ENCODE measurements around the gene LRFN2. TPM values are rescaled to one million over a fixed set of nuclear protein-coding genes. Genes with fewer than 3 reads are reported as not detected.

Gene LRFN2
- total and polyA plus RNA-seq, 2 of the 8 experiments (the other 6 are each of a cell fraction or from before 2014, with no cell fraction given): 2.3 TPM

DNA sequence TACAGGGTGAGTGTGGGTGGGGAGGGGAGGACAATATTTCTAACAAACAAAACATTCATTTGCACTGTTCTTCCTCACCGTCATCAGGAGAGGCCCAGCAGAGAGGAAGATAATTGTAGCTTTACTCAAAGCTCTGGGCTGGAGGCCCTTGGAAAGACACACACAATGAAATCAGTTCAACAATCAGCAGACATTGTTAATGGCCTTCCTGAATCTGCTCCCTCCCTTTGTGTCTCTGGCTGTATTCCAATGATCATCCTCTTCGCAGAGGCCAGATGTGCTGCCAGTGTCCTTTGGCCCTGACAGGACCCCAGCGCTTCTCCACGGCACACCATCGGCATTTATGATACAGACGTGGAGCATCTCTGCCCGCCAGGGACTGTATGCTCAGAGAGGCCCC is 44.6 kb upstream of the LRFN2 start:
- Histone ChIP-seq H3K56ac (replicated peaks; ENCODE audit: insufficient read length, low read depth, low read length) (no peak overlapping the region), H3K4me2 (ENCODE audit: insufficient read depth in 1 of 2, low read depth in 2 of 2, low read length in 2 of 2) (no peak overlapping the region), H2BK12ac (ENCODE audit: low read depth, low read length) (no peak overlapping the region), H2AFZ (ENCODE audit: low read length) (no peak overlapping the region), H3K4me1 (replicated peaks in 1 of 4; ENCODE audit: control insufficient read depth in 3 of 4, insufficient read depth in 4 of 4, low read length in 3 of 4) (no peaks in the 10 kb centered on the region), H3K23me2 (ENCODE audit: low read depth, low read length) (peaks cover 2% of the 10 kb centered on the region; the same call in 1 of the 2 replicates), H3K18ac (ENCODE audit: extremely low read depth, low read length) (no peak overlapping the region), H4K5ac (ENCODE audit: insufficient read length, low read depth, low read length) (no peak overlapping the region), H2BK120ac (replicated peaks; ENCODE audit: low read depth, low read length) (no peak overlapping the region), H3K4me3 (ENCODE audit: extremely low read depth in 1 of 4, insufficient read depth in 2 of 4, low read depth in 3 of 4, low read length in 4 of 4) (no peak overlapping the region), H3K9ac (replicated peaks in 1 of 4; ENCODE audit: extremely low read depth in 1 of 4, low read depth in 3 of 4, low read length in 3 of 4) (no peak overlapping the region), H4K8ac (ENCODE audit: extremely low read depth, insufficient read depth, low read length) (no peak overlapping the region), H3K14ac (ENCODE audit: insufficient read length) (no peak overlapping the region), H3K9me3 (ENCODE audit: insufficient read depth in 2 of 2, low read depth in 1 of 2, low read length in 1 of 2) (no peaks in the 10 kb centered on the region), H3K27me3 (replicated peaks in 1 of 4; ENCODE audit: control insufficient read depth in 3 of 4, extremely low read depth in 1 of 4, insufficient read depth in 3 of 4, low read length in 3 of 4) (no peaks in the 10 kb centered on the region), H3K4ac (replicated peaks; ENCODE audit: insufficient read length, low read depth, low read length) (no peak overlapping the region), H4K20me1 (replicated peaks in 1 of 2; ENCODE audit: control insufficient read depth in 1 of 2, insufficient read depth in 2 of 2, low read length in 2 of 2) (no peaks in the 10 kb centered on the region), H4K91ac (replicated peaks; ENCODE audit: insufficient read length, low read length) (no peak overlapping the region), H2BK5ac (ENCODE audit: low read depth, low read length) (no peak overlapping the region), H3K79me2 (ENCODE audit: control insufficient read depth in 1 of 2, insufficient read depth in 2 of 2, low read length in 2 of 2) (no peaks in the 10 kb centered on the region; a peak in 1 of 4 replicates), H2BK20ac (ENCODE audit: low read length) (no peak overlapping the region), H3K23ac (ENCODE audit: insufficient read length) (no peak overlapping the region), H2AK5ac (ENCODE audit: low read depth, low read length) (no peak overlapping the region), H3K79me1 (ENCODE audit: low read depth, low read length) (no peaks in the 10 kb centered on the region), H3K36me3 (ENCODE audit: control insufficient read depth in 2 of 4, insufficient read depth in 4 of 4, low read length in 3 of 4) (no peaks in the 10 kb centered on the region), H2BK15ac (ENCODE audit: low read length) (no peak overlapping the region), H3K27ac (ENCODE audit: low read depth, low read length) (no peak overlapping the region)
- 82% methylated on average over 7 of the region's 7 CpGs; no CpG with 5 or more reads in 1 of the 2 experiments for WGBS, 2 experiments (ENCODE audit: extremely low coverage in 1 of 2, insufficient coverage in 1 of 2, insufficient read length in 1 of 2, insufficient replicate concordance in 2 of 2, low coverage in 1 of 2, low lambda C conversion rate in 2 of 2, missing lambda C conversion rate in 1 of 2)
- DNase-seq (ENCODE audit: low read depth in 1 of 2, low spot score in 2 of 2): no peak
- POLR2A ChIA-PET (ENCODE audit: partially characterized antibody): no interaction called here
- CTCF ChIA-PET (ENCODE audit: partially characterized antibody): interaction anchor here (1.5 kb wide), 1 partner anchor 173 kb away, joined by 4 read pairs; no protein-coding TSS in a partner anchor
- FAIRE-seq: no peak
- no peak for TF ChIP-seq TCF12 (IDR thresholded peaks at IDR 0.05; ENCODE audit: low read depth, low read length)
- TF ChIP-seq CHD2 (IDR thresholded peaks at IDR 0.05; ENCODE audit: low read length): no peak
- no peak for TF ChIP-seq JUND (IDR thresholded peaks at IDR 0.05; ENCODE audit: low read length)
- TF ChIP-seq EGR1 (IDR thresholded peaks at IDR 0.05; ENCODE audit: borderline replicate concordance, low read depth, low read length): no peak
- no peak for TF ChIP-seq JUN (IDR thresholded peaks at IDR 0.05; ENCODE audit: low read depth, low read length)
- TF ChIP-seq CBX8 (IDR thresholded peaks at IDR 0.05; ENCODE audit: borderline replicate concordance, low read depth, low read length): no peak
- no peak for TF ChIP-seq HDAC2 (IDR thresholded peaks at IDR 0.05; ENCODE audit: borderline replicate concordance in 1 of 2, low read depth in 2 of 2, low read length in 2 of 2)
- no peak for TF ChIP-seq MAFK (IDR thresholded peaks at IDR 0.05; ENCODE audit: low read depth, low read length)

Data from H1 (cell line).